Erythroblast (primary cell): ENCODE results near the gene S100A9.
"Not testable (repeated sequence)": the region's sequence is repeated elsewhere in the genome, so short reads cannot be mapped to it uniquely, and the experiment has no call there.

Experiments
- DNase-seq, 2 experiments: peaks; one replicate each; lab custom pipeline; 2025; lab: John Stamatoyannopoulos, UW
- GATA1 ChIP-seq: IDR thresholded peaks from 2 replicates; pipeline ENCODE4 v1.6.1; 2011; ENCODE audit warnings: low read depth, mild to moderate bottlenecking, control low read depth, low read length, moderate library complexity
- POLR2A ChIP-seq: IDR thresholded peaks from 2 replicates; pipeline ENCODE4 v1.6.1; 2011; ENCODE audit warnings: mild to moderate bottlenecking, low read length

The S100A9 gene

DNA sequence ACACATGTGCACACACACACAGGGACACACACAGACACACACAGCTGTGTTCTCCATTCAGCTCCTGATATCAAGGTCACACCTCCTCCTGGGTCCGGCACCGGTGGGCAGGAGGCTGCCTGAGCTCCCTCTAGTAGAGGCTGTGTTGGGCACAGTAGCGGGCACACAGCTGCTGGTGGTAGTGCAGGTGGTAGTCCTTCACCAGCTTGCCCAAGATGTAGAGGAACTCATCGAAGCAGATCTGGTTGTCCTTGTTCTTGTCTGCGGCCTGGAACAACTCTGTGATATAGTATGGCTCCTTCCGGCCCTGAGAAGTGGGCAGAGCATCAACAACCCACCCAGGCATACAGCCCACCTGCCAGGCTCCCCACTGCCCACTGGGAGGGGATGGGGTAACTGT, 38.8 kb downstream of the S100A9 start:
- TF ChIP-seq GATA1 (no peak), POLR2A (no peak)
- no peak for DNase-seq

DNA sequence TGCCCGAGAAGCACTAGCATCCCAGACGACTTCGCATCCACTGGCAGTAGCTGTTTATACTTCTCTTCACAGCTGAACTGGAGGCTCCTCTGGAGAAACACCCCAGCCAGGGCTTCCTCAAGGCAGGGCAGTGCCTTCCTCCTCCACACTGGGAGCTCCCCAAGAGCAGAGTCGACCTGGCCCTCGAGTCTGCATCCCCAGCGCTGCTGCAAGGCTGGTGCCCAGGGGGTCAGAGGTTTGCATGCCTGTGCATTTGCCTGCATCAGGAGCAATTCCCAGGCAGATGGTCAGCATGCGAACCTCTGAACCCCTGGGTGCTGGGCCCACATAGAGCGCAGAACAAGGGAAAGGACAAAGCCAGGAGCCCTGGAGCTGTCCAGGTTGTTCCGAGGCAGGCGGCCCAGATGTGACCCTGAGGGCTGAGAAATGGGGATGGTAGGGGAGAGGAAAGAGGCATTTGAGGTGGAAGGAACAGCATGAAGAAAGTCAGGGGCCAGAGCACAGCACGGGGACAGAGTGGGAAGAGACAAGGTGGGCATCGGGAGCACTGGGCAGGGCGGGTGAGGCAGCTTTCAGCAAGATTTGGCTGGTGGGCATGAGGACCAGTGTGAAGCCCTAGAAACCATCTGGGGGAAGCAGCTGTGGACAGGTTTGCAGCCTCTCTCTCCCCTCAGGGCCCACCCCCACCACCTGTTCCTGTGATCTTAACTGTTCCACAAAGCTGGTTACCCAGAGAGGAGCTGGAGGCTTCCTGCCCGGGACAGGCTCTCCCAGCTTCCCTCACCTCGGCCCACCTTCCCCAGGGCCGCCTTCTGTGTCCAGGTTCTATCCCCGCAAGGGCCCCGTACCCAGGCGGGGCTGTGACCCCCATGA, 39.6 kb downstream of the S100A9 start:
- DNase-seq: no peak
- TF ChIP-seq POLR2A (no peak), GATA1 (no peak)

GRCh38 chr1:153397924-153398651, 40.4 kb downstream of the S100A9 start:
- TF ChIP-seq POLR2A: no peak
- no peak for TF ChIP-seq GATA1
- DNase-seq: no peak

DNA sequence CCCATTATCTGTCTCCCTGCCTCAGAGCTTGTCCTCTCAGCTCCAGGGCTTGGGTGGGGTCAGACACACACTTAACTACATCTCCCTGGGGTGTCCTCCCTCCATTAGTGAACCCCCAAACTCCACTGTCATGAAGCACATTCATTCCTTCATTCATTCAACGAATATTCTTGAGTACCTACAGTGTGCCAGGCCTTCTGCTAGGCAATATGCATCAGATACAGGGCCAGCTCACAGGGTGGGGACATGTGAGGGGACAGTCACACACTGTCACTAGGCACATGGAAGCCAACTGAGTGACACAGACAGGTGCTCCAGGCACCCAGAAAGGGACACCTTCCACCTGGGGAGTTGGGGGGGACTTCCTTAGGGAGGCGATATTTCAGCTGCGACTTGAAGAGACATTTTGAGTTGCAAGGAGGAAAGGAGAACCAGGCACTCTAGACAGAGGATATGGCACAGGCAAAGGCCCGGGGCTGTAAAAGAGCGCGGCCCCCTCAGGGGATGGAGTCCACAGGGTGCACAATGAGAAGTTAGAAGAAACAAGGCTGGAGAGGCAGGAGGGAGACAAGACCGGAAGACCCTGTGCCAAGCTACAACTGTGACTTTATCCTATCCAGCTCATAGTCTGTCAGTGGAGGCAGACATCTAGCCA, 41.9 kb downstream of the S100A9 start:
- TF ChIP-seq POLR2A: no peak
- TF ChIP-seq GATA1: no peak
- DNase-seq: no peak

DNA sequence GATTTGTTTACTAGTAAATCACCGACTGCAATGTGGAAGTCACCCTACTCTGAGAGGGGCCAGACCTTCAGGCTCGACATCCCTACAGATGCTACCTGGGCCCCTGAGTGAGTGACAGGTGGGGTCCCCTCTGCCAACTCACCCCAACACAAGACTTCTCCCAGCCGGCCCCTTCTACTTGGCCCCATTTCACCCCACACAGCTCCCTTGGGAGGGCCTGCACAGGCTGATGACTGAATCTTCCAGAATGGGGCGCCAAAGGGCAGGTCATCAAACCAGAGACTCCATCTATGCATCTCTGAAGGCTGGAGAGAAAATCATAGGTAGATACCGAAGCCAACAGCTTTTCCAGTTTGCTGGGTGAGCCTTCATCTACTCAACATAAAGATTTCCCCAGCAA, 42.6 kb downstream of the S100A9 start:
- peak; percentile 8 to 14 for DNase-seq

GRCh38 chr1:153401461-153401860, 43.8 kb downstream of the S100A9 start:
- TF ChIP-seq GATA1 (no peak), POLR2A (no peak)
- no peak for DNase-seq

More for the DNA sequence above, 42.6 kb downstream of the S100A9 start:
- TF ChIP-seq POLR2A: no peak
- TF ChIP-seq GATA1: no peak

DNA sequence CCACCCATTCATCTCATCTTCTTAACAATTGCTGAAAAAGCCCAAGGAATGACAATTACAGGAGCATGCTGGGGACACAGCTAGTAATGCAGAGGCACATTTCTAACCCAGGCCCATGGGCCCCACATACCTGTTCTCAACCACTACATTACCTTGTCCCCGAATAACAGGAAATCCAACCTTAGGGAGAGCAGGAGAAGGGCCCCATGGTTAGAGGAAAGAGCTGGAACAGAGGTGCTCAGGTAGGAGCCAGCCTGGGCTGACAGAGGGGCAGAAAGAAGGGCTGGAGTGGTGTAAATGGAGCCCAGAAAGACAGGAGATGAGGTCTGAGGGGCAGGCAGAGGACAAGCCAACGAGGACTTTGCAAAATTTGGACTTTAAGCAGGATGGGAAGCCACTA, 44.6 kb downstream of the S100A9 start:
- DNase-seq: no peak
- no peak for TF ChIP-seq GATA1
- TF ChIP-seq POLR2A: no peak

DNA sequence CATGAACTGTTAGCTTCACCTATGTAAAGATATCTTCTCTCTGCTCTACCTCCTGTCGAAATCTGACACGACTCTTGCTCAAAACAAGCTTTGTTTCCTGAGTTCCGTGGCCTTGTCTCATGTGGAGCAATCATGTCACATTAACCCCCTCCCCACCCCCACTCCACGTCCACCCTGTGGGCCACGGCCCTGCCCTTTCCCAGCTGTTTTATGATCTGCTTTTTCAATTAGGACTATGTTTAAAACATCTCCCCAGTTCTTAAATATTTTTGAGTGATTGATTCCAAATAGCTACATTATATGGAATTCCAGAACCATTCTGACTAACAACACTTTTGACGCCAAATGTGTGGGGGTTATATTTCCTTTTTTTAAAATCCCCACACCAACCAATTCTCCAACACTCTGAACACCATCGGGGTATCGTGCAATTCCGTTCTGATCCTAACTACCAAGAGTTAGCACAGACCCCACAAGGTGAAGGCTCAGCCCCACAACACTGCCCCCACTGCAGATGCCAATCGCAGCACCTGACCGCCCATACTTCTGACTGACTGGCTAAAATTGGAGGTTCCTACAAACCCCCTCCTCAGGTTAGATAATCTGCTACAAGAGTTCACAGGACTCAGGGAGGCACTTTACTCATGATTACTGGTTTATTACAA, 45.9 kb downstream of the S100A9 start:
- DNase-seq: no peak
- TF ChIP-seq GATA1: no peak
- TF ChIP-seq POLR2A: no peak

- TF ChIP-seq POLR2A (no peak), GATA1 (no peak)
- DNase-seq: no peak
These were observed 46.5 kb downstream of the S100A9 start for GRCh38 chr1:153404086-153404635.

DNA sequence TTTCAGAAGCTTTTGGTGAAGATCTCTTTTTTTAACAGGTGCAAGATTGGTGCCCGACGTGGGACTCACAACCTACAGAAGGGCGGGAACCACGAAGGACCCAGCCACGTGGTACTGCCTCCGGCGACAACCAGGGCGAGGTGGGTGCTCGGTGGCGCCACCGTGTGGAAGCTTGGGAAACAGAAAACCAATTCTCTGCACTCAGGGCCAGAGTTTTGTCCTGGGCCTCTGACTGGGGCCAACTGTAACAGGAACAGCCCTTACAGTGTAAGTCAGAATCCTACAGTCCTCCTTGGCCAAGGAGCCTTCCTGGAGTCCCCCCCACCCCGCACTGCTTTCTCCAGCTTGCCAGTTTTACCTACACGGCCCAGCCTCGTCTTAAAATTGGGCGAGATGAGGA, 47.1 kb downstream of the S100A9 start:
- peak; percentile 63 to 64 for DNase-seq
- no peak for TF ChIP-seq POLR2A
- no peak for TF ChIP-seq GATA1

GRCh38 chr1:153405825-153406599, 48.4 kb downstream of the S100A9 start:
- not testable (repeated sequence) for DNase-seq

DNA sequence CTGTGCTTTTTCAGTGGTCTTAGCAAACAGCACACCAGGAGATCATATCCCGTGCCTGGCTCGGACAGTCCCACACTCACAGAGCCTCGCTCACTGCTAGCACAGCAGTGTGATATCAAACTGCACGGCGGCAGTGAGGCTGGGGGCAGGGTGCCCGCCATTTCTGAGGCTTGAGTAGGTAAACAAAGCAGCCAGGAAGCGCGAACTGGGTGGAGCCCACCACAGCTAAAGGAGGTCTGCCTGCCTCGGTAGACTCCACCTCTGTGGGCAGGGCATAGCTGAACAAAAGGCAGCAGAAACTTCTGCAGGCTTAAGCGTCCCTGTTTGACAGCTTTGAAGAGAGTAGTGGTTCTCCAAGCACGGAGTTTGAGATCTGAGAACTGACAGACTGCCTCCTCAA, 49.6 kb downstream of the S100A9 start:
- DNase-seq: not testable (repeated sequence)
